Smooth muscle cell (in vitro differentiated cells): ENCODE results near the gene FRMPD3. TPM values are rescaled to one million over a fixed set of nuclear protein-coding genes. Genes with fewer than 3 reads are reported as not detected.

Experiments used
- DNase-seq: peaks from one replicate; lab custom pipeline; 2025; ENCODE audit not compliant: unreplicated experiment; lab: John Stamatoyannopoulos, UW
- H2AFZ ChIP-seq: fragments of 200-600 bp; sonication (generic); 2 replicates; pipeline ENCODE4 v1.6.0; 2016; ENCODE audit warnings: antibody characterized with exemption, low read depth, mild to moderate bottlenecking
- H3F3A ChIP-seq: fragments of 200-600 bp; sonication (generic); 2 replicates; pipeline ENCODE4 v1.6.0; 2017; ENCODE audit warnings: antibody characterized with exemption, low read depth
- H3K27ac ChIP-seq: fragments of 200-600 bp; sonication (generic); 2 replicates; pipeline ENCODE4 v1.5.1; 2016; ENCODE audit warnings: low read depth, mild to moderate bottlenecking
- H3K27me3 ChIP-seq: fragments of 200-600 bp; sonication (generic); 2 replicates; pipeline ENCODE4 v1.6.1; 2016; ENCODE audit warnings: low read depth, mild to moderate bottlenecking
- H3K36me3 ChIP-seq: fragments of 200-600 bp; sonication (generic); 2 replicates; pipeline ENCODE4 v1.5.1; 2016; ENCODE audit warnings: low read depth
- H3K4me1 ChIP-seq: fragments of 200-600 bp; sonication (generic); 2 replicates; pipeline ENCODE4 v1.5.1; 2016; ENCODE audit warnings: low read depth
- H3K4me2 ChIP-seq: fragments of 200-600 bp; sonication (generic); 2 replicates; pipeline ENCODE4 v1.6.0; 2016; ENCODE audit warnings: mild to moderate bottlenecking
- H3K4me3 ChIP-seq: fragments of 200-600 bp; sonication (generic); 2 replicates; pipeline ENCODE4 v1.5.1; 2016; ENCODE audit warnings: mild to moderate bottlenecking
- H3K79me2 ChIP-seq: fragments of 200-600 bp; sonication (generic); 2 replicates; pipeline ENCODE4 v1.6.0; 2016; ENCODE audit warnings: low read depth, mild to moderate bottlenecking
- H3K9ac ChIP-seq: fragments of 200-600 bp; sonication (generic); 2 replicates; pipeline ENCODE4 v1.6.0; 2016; ENCODE audit warnings: low read depth
- H3K9me3 ChIP-seq: fragments of 200-600 bp; sonication (generic); replicated peaks from 2 replicates; pipeline ENCODE4 v1.5.1; 2016; ENCODE audit warnings: low read depth
- H4K20me1 ChIP-seq: fragments of 200-600 bp; sonication (generic); 2 replicates; pipeline ENCODE4 v1.6.0; 2016; ENCODE audit warnings: low read depth
- CTCF ChIP-seq: fragments of 200-600 bp; sonication (generic); IDR thresholded peaks from 2 replicates; pipeline ENCODE4 v1.5.1; 2017; ENCODE audit warnings: borderline replicate concordance, mild to moderate bottlenecking, antibody characterized with exemption; ENCODE audit not compliant: insufficient read depth, poor library complexity, severe bottlenecking
- WGBS: methylation state at CpG from one replicate; pipeline ENCODE4 v1.1.7; 2016; ENCODE audit warnings: low lambda C conversion rate; 5-methylcytosine and 5-hydroxymethylcytosine counted together
- polyA plus RNA-seq: library from polyadenylated mRNA; unstranded; fragments of >200 nt; fragmentation: Nextera tagmentation; extraction: Ambion mirVana; gene quantifications from 2 replicates; pipeline ENCODE4 v1.2.1, GENCODE V29; 2016
- total RNA-seq: library from RNA; depleted of rRNA; stranded (reverse); fragments of >200 nt; gene quantifications from 2 replicates; pipeline ENCODE4 v1.2.3, GENCODE V29; 2014

Gene FRMPD3
- total and polyA plus RNA-seq, 2 experiments from 2014 or later, result not detected

GRCh38 chrX:107429090-107429489 lies 20.4 kb upstream of the FRMPD3 start:
- H3K27me3 ChIP-seq, result no peaks in the 10 kb centered on the region
- no peaks in the 10 kb centered on the region for H3K36me3 ChIP-seq
- TF ChIP-seq CTCF, result peak; percentile 33
- peaks cover 2% of the 10 kb centered on the region for H3K9me3 ChIP-seq
- no peak overlapping the region for H3K4me2 ChIP-seq
- DNase-seq, result no peak
- no peaks in the 10 kb centered on the region for H3K4me1 ChIP-seq
- no peak overlapping the region for H3K4me3 ChIP-seq
- no peak overlapping the region for H3K9ac ChIP-seq
- no peaks in the 10 kb centered on the region for H4K20me1 ChIP-seq
- H3F3A ChIP-seq, result no peaks in the 10 kb centered on the region
- no peak overlapping the region for H3K27ac ChIP-seq
- WGBS, result 50% methylated on average over 6 of the region's 6 CpGs
- H2AFZ ChIP-seq, result no peak overlapping the region
- no peaks in the 10 kb centered on the region for H3K79me2 ChIP-seq

DNA sequence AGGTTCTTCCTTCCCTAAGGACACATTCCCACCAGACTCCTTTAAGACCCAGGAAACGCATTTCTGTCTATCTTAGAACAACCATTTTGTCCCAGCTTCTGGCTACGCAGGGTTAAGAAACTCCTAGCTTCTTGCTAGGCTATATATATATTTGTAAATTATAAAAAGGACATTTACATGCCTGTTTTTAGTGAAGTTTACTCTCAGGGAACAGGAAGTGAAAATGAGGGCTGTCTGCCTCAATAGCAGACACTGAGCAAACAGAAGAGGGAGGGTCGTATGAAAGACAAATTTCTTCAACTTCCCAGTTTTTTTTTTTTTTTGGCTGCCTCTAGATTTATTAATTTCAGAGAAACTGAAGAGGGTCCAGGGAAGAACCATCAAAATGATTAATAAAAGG lies 9.3 kb upstream of the FRMPD3 start:
- no peak overlapping the region for H2AFZ ChIP-seq
- TF ChIP-seq CTCF, result no peak
- H3K36me3 ChIP-seq, result no peaks in the 10 kb centered on the region
- H3K4me1 ChIP-seq, result no peaks in the 10 kb centered on the region
- H3F3A ChIP-seq, result no peaks in the 10 kb centered on the region
- H3K79me2 ChIP-seq, result no peaks in the 10 kb centered on the region
- no peaks in the 10 kb centered on the region for H4K20me1 ChIP-seq
- no peak overlapping the region for H3K27ac ChIP-seq
- no peak overlapping the region for H3K9ac ChIP-seq
- H3K4me3 ChIP-seq, result no peak overlapping the region
- WGBS, result 86% methylated on average over 3 of the region's 3 CpGs
- H3K4me2 ChIP-seq, result no peak overlapping the region
- no peak for DNase-seq
- peaks cover 11% of the 10 kb centered on the region for H3K27me3 ChIP-seq
- H3K9me3 ChIP-seq, result no peaks in the 10 kb centered on the region

- Histone ChIP-seq H3F3A (no peaks in the 10 kb centered on the region), H3K4me3 (no peak overlapping the region), H3K9me3 (no peaks in the 10 kb centered on the region), H4K20me1 (no peaks in the 10 kb centered on the region), H3K4me1 (no peaks in the 10 kb centered on the region), H3K36me3 (no peaks in the 10 kb centered on the region), H3K4me2 (no peak overlapping the region), H3K79me2 (no peaks in the 10 kb centered on the region), H3K27me3 (peaks cover 16% of the 10 kb centered on the region), H2AFZ (no peak overlapping the region), H3K27ac (no peak overlapping the region), H3K9ac (no peak overlapping the region)
- 88% methylated on average over 5 of the region's 5 CpGs for WGBS
- TF ChIP-seq CTCF, result no peak
- DNase-seq, result no peak
Measured at GRCh38 chrX:107440692-107441091, 8.8 kb upstream of the FRMPD3 start.

DNA sequence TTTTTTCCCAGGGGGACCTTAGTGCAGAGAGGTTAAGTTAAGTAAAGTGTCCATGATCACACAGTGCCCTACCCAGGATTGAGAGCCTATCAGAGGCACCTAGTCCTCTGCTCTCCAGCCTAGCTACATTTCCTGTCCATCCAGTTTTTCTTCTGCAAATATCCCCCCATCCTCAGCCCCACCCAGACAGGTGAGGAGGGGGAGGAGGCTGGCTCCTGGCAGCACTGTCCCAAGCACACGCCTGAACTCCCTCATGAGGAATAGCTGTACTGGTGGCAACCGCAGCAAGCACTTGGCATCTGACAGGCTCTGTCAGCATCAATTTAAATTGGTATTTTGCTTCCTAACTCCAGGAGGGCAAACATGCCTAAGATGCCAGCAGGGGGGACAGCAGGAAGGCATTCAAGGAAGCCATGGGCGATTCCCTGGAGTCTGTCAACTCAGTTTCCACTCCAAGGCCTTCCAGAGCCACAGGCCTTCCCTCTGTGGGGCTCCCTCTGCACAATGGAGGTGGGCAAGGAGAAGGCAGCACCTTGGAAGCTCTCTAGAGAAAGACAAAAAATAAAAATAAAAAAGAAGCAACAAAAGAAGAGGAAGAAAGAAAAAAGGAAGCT lies 6.4 kb upstream of the FRMPD3 start:
- H3K4me3 ChIP-seq, result no peak overlapping the region
- no peak overlapping the region for H3K27ac ChIP-seq
- H2AFZ ChIP-seq, result no peak overlapping the region
- H3K79me2 ChIP-seq, result no peaks in the 10 kb centered on the region
- H3K9ac ChIP-seq, result no peak overlapping the region
- peaks cover 38% of the 10 kb centered on the region for H3K27me3 ChIP-seq
- 35% methylated on average over 3 of the region's 3 CpGs for WGBS
- no peaks in the 10 kb centered on the region for H3K9me3 ChIP-seq
- no peaks in the 10 kb centered on the region for H3F3A ChIP-seq
- no peak for DNase-seq
- no peaks in the 10 kb centered on the region for H4K20me1 ChIP-seq
- TF ChIP-seq CTCF, result no peak
- no peaks in the 10 kb centered on the region for H3K4me1 ChIP-seq
- H3K4me2 ChIP-seq, result no peak overlapping the region
- no peaks in the 10 kb centered on the region for H3K36me3 ChIP-seq
